Anterior cingulate cortex (tissue), 58 donors: ENCODE measurements around the gene DNAH1.

Experiments
- DNase-seq, 58 donors: peaks; one replicate each; lab custom pipeline; 2025; lab: John Stamatoyannopoulos, UW

Gene DNAH1

GRCh38 chr3:52430416-52430810, 114.3 kb downstream of the DNAH1 start:
- no peak for DNase-seq

GRCh38 chr3:52431459-52432223, 115.5 kb downstream of the DNAH1 start:
- no peak for DNase-seq

GRCh38 chr3:52432225-52432624, 116.1 kb downstream of the DNAH1 start:
- no peak for DNase-seq

GRCh38 chr3:52432691-52433141, 116.6 kb downstream of the DNAH1 start:
- no peak for DNase-seq

- no peak for DNase-seq
Measured at GRCh38 chr3:52433328-52433995, 117.3 kb downstream of the DNAH1 start.

GRCh38 chr3:52433996-52434479, 117.9 kb downstream of the DNAH1 start:
- no peak for DNase-seq

GRCh38 chr3:52434491-52435115, 118.5 kb downstream of the DNAH1 start:
- DNase-seq: no peak

GRCh38 chr3:52435246-52436101, 119.4 kb downstream of the DNAH1 start:
- no peak for DNase-seq

GRCh38 chr3:52436500-52437149, 120.5 kb downstream of the DNAH1 start:
- no peak for DNase-seq

- DNase-seq: no peak
Measured at GRCh38 chr3:52437326-52438103, 121.4 kb downstream of the DNAH1 start.

- DNase-seq: no peak
Measured at GRCh38 chr3:52438104-52438376, 121.9 kb downstream of the DNAH1 start.

GRCh38 chr3:52438579-52439425, 122.7 kb downstream of the DNAH1 start:
- no peak for DNase-seq

- DNase-seq: no peak
Measured at GRCh38 chr3:52439426-52440248, 123.5 kb downstream of the DNAH1 start.

- no peak for DNase-seq
Measured at GRCh38 chr3:52440249-52440551, 124.1 kb downstream of the DNAH1 start.

GRCh38 chr3:52440671-52441070, 124.6 kb downstream of the DNAH1 start:
- no peak for DNase-seq

- no peak for DNase-seq
Measured at GRCh38 chr3:52441091-52441771, 125.1 kb downstream of the DNAH1 start.

- DNase-seq: no peak
Measured at GRCh38 chr3:52441772-52442332, 125.7 kb downstream of the DNAH1 start.
